CD4-positive, alpha-beta T cell (primary cell): ENCODE measurements around the gene NGDN. TPM values are rescaled to one million over a fixed set of nuclear protein-coding genes. Genes with fewer than 3 reads are reported as not detected.

Source experiments
- ATAC-seq: fragments of 200-7000 bp; cut with Tn5 transposase; one replicate; pipeline ENCODE4 v1.10.0; 2022; ENCODE audit warnings: mild to moderate bottlenecking; ENCODE audit not compliant: poor library complexity
- CTCF ChIA-PET: fragments of 350-600 bp; sonication (Branson Sonifier 250); formaldehyde crosslinking; loops from one replicate; lab custom pipeline; 2021; ENCODE audit warnings: antibody characterized with exemption, inconsistent platforms; lab: Charles Lee
- POLR2A ChIA-PET: fragments of 350-600 bp; sonication (Branson Sonifier 250); formaldehyde crosslinking; loops from one replicate; lab custom pipeline; 2021; ENCODE audit warnings: antibody characterized with exemption, inconsistent platforms; lab: Charles Lee
- DNase-seq, 14 experiments: peaks; one replicate each; pipeline ENCODE4 v3.0.0-alpha.2; 2013 to 2020; ENCODE audit warnings: mixed read lengths in 2 of 14
- H3K27ac ChIP-seq, 2 donors: one replicate each; pipeline versions ENCODE4 v1.5.1 to v1.7.0; 2013; ENCODE audit warnings: low read length in 2 of 2, low read depth in 1 of 2, mild to moderate bottlenecking in 1 of 2
- H3K27me3 ChIP-seq, 2 experiments: 1 replicate in 1 of 2; 2 replicates in 1 of 2; pipeline versions ENCODE4 v1.6.1 to v1.7.0; 2013; ENCODE audit warnings: low read length in 2 of 2, control low read depth in 1 of 2, mild to moderate bottlenecking in 1 of 2, moderate library complexity in 1 of 2; ENCODE audit not compliant: insufficient read depth in 2 of 2, control insufficient read depth in 1 of 2
- H3K36me3 ChIP-seq: one replicate; pipeline ENCODE4 v1.6.1; 2013; ENCODE audit warnings: low read length, control low read depth; ENCODE audit not compliant: insufficient read depth
- H3K4me1 ChIP-seq: one replicate; pipeline ENCODE4 v1.6.1; 2013; ENCODE audit warnings: low read length, control low read depth; ENCODE audit not compliant: insufficient read depth
- H3K4me3 ChIP-seq: one replicate; pipeline ENCODE4 v1.5.1; 2013; ENCODE audit warnings: mild to moderate bottlenecking, low read length, moderate library complexity
- H3K9me3 ChIP-seq, 2 experiments: 1 replicate in 1 of 2; 2 replicates in 1 of 2; pipeline versions ENCODE4 v1.6.1 to v1.7.0; 2013; ENCODE audit warnings: low read length in 2 of 2, mild to moderate bottlenecking in 2 of 2, control low read depth in 1 of 2, moderate library complexity in 1 of 2; ENCODE audit not compliant: control insufficient read depth in 1 of 2, insufficient read depth in 1 of 2
- H3K27ac Mint-ChIP-seq: one replicate; pipeline ENCODE4 v1.8.0; 2020; ENCODE audit warnings: mixed read lengths
- H3K27me3 Mint-ChIP-seq: one replicate; pipeline ENCODE4 v1.8.0; 2021; ENCODE audit warnings: mixed read lengths
- H3K36me3 Mint-ChIP-seq: one replicate; pipeline ENCODE4 v1.8.0; 2021; ENCODE audit warnings: low read depth, mixed read lengths
- H3K4me1 Mint-ChIP-seq: one replicate; pipeline ENCODE4 v1.8.0; 2021; ENCODE audit warnings: low read depth, mixed read lengths
- H3K4me3 Mint-ChIP-seq: one replicate; pipeline ENCODE4 v1.8.0; 2020; ENCODE audit warnings: mild to moderate bottlenecking, mixed read lengths
- H3K9me3 Mint-ChIP-seq: one replicate; pipeline ENCODE4 v1.8.0; 2020; ENCODE audit warnings: mixed read lengths
- intact Hi-C, 2 experiments: fragments of 100-400 bp; cut with DNase I in 1 of 2; cut with micrococcal nuclease in 1 of 2; formaldehyde crosslinking; loops; one replicate each; pipeline versions ENCODE4 v1.15.1 to v1.9.0; 2023 to 2025; cut with DNase I, micrococcal nuclease
- total RNA-seq, 174 experiments: library from RNA in 2 of 174; stranded (reverse) in 2 of 174; gene quantifications; one replicate each; pipeline ENCODE4 v1.2.3 and lab custom pipeline; 2021 to 2026
- TF ChIP-seq, protein P1 (sequence below): fragments of 200-600 bp; IDR thresholded peaks from one replicate; pipeline ENCODE4 v1.8.0; 2022; ENCODE audit warnings: antibody characterized with exemption, mild to moderate bottlenecking

Gene NGDN
- total RNA-seq, 2 experiments from 2014 or later: 146 to 149 TPM

DNA sequence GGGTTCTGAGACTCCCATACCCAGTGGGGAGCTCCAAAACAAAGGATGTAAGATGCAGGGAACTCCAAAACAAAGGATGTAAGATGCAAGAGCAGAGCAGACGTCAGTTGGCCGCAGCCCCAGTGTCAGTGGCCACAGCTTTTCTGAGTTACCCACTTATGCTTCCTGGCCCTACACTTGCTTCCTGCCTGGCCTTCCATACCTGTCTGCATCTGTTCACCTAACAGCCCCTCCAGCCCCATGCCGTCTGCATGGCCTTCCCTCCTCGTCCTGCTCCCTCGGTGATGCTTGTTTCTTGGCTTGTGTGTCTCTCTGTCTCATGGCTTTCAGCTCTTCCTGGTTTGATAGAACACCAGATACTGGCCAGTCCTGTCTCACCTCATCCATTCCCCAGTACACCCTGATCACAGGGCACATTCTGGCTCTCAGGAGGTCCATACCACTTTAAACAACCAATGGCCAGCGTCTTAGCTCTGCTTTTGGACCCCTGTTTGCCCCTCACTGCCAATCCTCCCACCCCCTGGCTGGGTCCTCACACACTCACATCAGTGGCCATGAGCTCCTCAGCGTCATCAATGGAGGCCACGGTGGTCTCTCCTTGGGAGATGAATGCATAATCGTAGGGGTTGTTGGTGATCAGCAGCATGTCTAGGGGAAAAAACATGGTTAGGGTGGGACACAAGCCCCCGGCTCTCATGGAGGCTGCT lies 39.3 kb upstream of the NGDN start:
- no peaks in the 10 kb centered on the region for H3K4me1 ChIP-seq
- no peaks in the 10 kb centered on the region for H3K9me3 ChIP-seq
- Mint-ChIP-seq H3K36me3 (no peaks in the 10 kb centered on the region), H3K9me3 (no peaks in the 10 kb centered on the region), H3K4me1 (no peaks in the 10 kb centered on the region), H3K4me3 (no peak overlapping the region), H3K27me3 (peaks cover 23% of the 10 kb centered on the region), H3K27ac (no peak overlapping the region)
- no peak overlapping the region for H3K4me3 ChIP-seq
- H3K36me3 ChIP-seq: no peaks in the 10 kb centered on the region
- H3K27me3 ChIP-seq: peaks cover 0 to 3% of the 10 kb centered on the region in 2 experiments
- no peak overlapping the region for H3K27ac ChIP-seq
- TF ChIP-seq, protein P1, sequence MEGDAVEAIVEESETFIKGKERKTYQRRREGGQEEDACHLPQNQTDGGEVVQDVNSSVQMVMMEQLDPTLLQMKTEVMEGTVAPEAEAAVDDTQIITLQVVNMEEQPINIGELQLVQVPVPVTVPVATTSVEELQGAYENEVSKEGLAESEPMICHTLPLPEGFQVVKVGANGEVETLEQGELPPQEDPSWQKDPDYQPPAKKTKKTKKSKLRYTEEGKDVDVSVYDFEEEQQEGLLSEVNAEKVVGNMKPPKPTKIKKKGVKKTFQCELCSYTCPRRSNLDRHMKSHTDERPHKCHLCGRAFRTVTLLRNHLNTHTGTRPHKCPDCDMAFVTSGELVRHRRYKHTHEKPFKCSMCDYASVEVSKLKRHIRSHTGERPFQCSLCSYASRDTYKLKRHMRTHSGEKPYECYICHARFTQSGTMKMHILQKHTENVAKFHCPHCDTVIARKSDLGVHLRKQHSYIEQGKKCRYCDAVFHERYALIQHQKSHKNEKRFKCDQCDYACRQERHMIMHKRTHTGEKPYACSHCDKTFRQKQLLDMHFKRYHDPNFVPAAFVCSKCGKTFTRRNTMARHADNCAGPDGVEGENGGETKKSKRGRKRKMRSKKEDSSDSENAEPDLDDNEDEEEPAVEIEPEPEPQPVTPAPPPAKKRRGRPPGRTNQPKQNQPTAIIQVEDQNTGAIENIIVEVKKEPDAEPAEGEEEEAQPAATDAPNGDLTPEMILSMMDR: no peak
- ChIA-PET POLR2A (no interaction called here), CTCF (no interaction called here)
- ATAC-seq (no peak), DNase-seq (peak in 1 of 14 experiments; percentile 17)
- intact Hi-C loops: no loop called here

GRCh38 chr14:23430723-23431085 lies 38.8 kb upstream of the NGDN start:
- Mint-ChIP-seq H3K27ac (no peak overlapping the region), H3K4me3 (no peak overlapping the region), H3K9me3 (no peaks in the 10 kb centered on the region), H3K4me1 (no peaks in the 10 kb centered on the region), H3K27me3 (peaks cover 23% of the 10 kb centered on the region), H3K36me3 (no peaks in the 10 kb centered on the region)
- Histone ChIP-seq H3K36me3 (no peaks in the 10 kb centered on the region), H3K9me3 (no peaks in the 10 kb centered on the region), H3K27ac (no peak overlapping the region), H3K4me3 (no peak overlapping the region), H3K4me1 (no peaks in the 10 kb centered on the region), H3K27me3 (peaks cover 0 to 3% of the 10 kb centered on the region in 2 experiments)
- ATAC-seq (no peak), DNase-seq (peak in 1 of 14 experiments; percentile 8)
- POLR2A ChIA-PET: no interaction called here
- CTCF ChIA-PET: no interaction called here
- intact Hi-C loops: no loop called here
- TF ChIP-seq, protein P1: no peak

GRCh38 chr14:23431486-23431885 lies 38.0 kb upstream of the NGDN start:
- H3K4me1 Mint-ChIP-seq: no peaks in the 10 kb centered on the region
- peak in 1 of 14 experiments; percentile 26 for DNase-seq

More at GRCh38 chr14:23431486-23431885, 38.0 kb upstream of the NGDN start:
- Histone ChIP-seq H3K9me3 (no peaks in the 10 kb centered on the region), H3K4me3 (no peak overlapping the region), H3K4me1 (no peaks in the 10 kb centered on the region), H3K27me3 (peaks cover 0 to 3% of the 10 kb centered on the region in 2 experiments), H3K27ac (no peak overlapping the region), H3K36me3 (no peaks in the 10 kb centered on the region)
- no peak for ATAC-seq
- POLR2A ChIA-PET: no interaction called here
- Mint-ChIP-seq H3K4me3 (no peak overlapping the region), H3K27ac (no peak overlapping the region), H3K36me3 (no peaks in the 10 kb centered on the region), H3K27me3 (peaks cover 23% of the 10 kb centered on the region), H3K9me3 (no peaks in the 10 kb centered on the region)
- TF ChIP-seq, protein P1: no peak
- CTCF ChIA-PET: no interaction called here
- intact Hi-C loops: no loop called here
